GM06990 (cell line): ENCODE data around the gene SEC22B.
"Not testable (repeated sequence)": the region's sequence is repeated elsewhere in the genome, so short reads cannot be mapped to it uniquely, and the experiment has no call there.

Source experiments
- DNase-seq: peaks from one replicate; pipeline ENCODE4 v3.0.0-alpha.2; 2011; ENCODE audit not compliant: insufficient read length; ENCODE audit errors: extremely low read depth
- H3K27me3 ChIP-seq: replicated peaks from 2 replicates; pipeline ENCODE4 v1.6.0; 2011; ENCODE audit warnings: low read length; ENCODE audit not compliant: control insufficient read depth, insufficient read depth
- H3K36me3 ChIP-seq: 2 replicates; pipeline ENCODE4 v1.5.1; 2011; ENCODE audit warnings: low read length; ENCODE audit not compliant: control insufficient read depth, insufficient read depth
- H3K4me3 ChIP-seq: replicated peaks from 2 replicates; pipeline ENCODE4 v1.5.1; 2011; ENCODE audit warnings: low read depth, mild to moderate bottlenecking, control low read depth, low read length
- TF ChIP-seq, protein P1 (sequence below): IDR thresholded peaks from 2 replicates; pipeline ENCODE4 v1.5.1; 2011; ENCODE audit warnings: low read length, control low read depth, mild to moderate bottlenecking, inconsistent platforms; ENCODE audit not compliant: insufficient read depth, poor library complexity, severe bottlenecking

The SEC22B gene

GRCh38 chr1:120176092-120176855 lies at the start of gene SEC22B:
SEC22B (minus strand) TSS chr1:120176520; CDS start chr1:120176381, 139 bp downstream.
- peak; percentile 86 for DNase-seq
- TF ChIP-seq, protein P1, sequence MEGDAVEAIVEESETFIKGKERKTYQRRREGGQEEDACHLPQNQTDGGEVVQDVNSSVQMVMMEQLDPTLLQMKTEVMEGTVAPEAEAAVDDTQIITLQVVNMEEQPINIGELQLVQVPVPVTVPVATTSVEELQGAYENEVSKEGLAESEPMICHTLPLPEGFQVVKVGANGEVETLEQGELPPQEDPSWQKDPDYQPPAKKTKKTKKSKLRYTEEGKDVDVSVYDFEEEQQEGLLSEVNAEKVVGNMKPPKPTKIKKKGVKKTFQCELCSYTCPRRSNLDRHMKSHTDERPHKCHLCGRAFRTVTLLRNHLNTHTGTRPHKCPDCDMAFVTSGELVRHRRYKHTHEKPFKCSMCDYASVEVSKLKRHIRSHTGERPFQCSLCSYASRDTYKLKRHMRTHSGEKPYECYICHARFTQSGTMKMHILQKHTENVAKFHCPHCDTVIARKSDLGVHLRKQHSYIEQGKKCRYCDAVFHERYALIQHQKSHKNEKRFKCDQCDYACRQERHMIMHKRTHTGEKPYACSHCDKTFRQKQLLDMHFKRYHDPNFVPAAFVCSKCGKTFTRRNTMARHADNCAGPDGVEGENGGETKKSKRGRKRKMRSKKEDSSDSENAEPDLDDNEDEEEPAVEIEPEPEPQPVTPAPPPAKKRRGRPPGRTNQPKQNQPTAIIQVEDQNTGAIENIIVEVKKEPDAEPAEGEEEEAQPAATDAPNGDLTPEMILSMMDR, result no peak
- Histone ChIP-seq H3K4me3 (peak within 1 kb of the TSS; percentile 95), H3K36me3 (no peaks in the 10 kb centered on the region), H3K27me3 (no peaks in the 10 kb centered on the region)

DNA sequence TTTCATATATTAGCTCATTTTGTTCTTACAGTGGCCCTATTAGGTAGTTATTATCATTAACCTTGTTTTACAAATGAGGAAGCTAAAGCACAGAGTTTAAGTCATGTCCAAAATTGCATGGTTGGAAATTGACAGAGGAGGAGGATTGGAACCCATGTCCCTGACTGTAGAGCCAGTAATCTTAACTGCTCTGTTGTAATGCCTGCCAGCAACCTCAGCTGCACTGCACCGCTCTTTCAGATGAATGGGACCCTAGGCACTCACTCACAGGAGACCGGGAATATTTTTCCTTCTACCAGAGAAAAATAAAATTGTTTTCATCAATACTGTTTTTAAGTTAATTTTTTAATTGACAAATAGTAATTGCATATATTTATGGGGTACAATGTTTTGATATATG lies 41.6 kb upstream of the SEC22B start:
- not testable (repeated sequence) for H3K27me3 ChIP-seq, DNase-seq, H3K36me3 ChIP-seq, H3K4me3 ChIP-seq

- H3K27me3 ChIP-seq, DNase-seq, H3K4me3 ChIP-seq, H3K36me3 ChIP-seq: not testable (repeated sequence)
Observed at GRCh38 chr1:120217175-120217929, 41.0 kb upstream of the SEC22B start.

DNA sequence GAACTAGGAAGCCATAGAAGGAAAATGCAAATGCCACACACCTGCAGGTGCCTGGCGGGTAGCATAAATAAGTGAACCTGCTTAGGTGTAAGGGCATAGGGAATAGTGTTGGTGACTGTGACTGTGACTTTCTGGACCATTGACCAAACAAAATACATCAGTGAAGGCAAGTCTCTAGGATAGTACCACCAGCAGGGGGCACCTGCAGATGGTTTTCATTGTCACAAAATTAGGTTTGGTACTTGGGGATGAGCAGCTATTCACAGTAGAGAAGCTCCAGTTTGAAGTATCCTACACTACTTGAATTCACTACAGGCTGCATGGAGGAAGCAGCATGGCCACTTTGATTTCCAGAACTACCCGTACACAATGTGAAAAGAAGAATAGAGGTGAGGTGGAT lies 37.3 kb upstream of the SEC22B start:
- not testable (repeated sequence) for H3K27me3 ChIP-seq, H3K36me3 ChIP-seq, H3K4me3 ChIP-seq, DNase-seq

DNA sequence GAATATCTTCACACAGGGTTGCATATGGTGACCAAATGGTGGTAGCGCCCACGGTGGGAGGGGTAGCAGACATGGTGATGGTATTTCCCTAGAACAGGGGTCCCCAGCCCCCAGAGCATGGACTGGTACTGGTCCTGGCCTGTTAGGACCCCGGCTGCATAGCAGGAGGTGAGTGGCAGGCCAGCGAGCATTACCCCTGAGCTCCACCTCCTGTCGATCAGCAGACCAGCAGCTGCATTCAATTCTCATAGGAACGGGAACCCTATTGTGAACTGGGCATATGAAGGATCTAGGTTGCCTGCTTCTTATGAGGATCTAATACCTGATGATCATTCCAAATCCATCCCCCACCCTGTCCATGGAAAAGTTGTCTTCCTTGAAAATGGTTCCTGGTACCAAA lies 34.4 kb upstream of the SEC22B start:
- not testable (repeated sequence) for DNase-seq, H3K36me3 ChIP-seq, H3K27me3 ChIP-seq, H3K4me3 ChIP-seq

GRCh38 chr1:120196863-120197775 lies 20.8 kb upstream of the SEC22B start:
- not testable (repeated sequence) for H3K4me3 ChIP-seq, DNase-seq, H3K27me3 ChIP-seq, H3K36me3 ChIP-seq

DNA sequence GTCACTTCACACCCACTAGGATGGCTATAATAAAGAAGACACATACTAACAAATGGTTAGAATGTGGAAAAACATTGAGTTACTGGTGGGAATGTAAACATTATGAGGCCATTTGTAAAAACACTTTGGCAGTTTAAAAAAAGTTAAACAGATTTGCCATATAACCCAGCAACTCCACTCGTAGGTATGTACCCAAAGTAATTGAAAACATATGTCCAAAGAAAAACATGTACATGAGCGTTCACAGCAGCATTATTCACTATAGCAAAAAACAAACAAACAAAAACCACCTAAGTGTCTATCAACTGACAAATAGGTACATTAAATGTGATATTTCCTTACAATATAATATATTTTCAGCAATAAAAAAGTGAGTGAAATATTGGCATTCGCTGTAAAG lies 12.3 kb upstream of the SEC22B start:
- not testable (repeated sequence) for H3K4me3 ChIP-seq, H3K27me3 ChIP-seq, DNase-seq, H3K36me3 ChIP-seq

DNA sequence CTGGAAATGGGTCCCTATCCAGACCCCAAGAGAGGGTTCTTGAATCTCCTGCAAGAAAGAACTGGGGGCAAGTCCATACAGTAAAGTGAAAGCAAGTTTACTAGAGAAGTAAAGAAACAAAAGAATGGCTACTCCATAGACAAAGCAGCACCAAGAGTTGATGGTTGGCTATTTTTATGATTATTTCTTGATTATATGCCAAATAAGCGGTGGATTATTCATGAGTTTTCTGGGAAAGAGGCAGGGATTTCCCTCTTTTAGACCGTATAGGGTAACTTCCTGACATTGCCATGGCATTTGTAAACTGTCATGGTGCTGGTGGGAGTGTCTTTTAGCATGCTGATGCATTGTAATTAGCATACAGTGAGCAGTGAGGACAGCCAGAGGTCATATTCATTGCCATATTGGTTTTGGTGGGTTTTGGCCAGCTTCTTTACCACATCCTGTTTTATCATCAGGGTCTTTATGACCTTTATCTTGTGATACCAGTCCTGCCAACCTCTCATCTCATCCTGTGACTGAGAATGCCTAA lies 5.9 kb upstream of the SEC22B start:
- not testable (repeated sequence) for H3K27me3 ChIP-seq, H3K36me3 ChIP-seq, DNase-seq, H3K4me3 ChIP-seq

- not testable (repeated sequence) for DNase-seq, H3K36me3 ChIP-seq, H3K27me3 ChIP-seq, H3K4me3 ChIP-seq
Observed at GRCh38 chr1:120179811-120180690, 3.7 kb upstream of the SEC22B start.
